ENCODE data around the gene SMC3.
"Not testable (repeated sequence)": the region's sequence is repeated elsewhere in the genome, so short reads cannot be mapped to it uniquely, and the experiment has no call there.

SMC3 gene

DNA sequence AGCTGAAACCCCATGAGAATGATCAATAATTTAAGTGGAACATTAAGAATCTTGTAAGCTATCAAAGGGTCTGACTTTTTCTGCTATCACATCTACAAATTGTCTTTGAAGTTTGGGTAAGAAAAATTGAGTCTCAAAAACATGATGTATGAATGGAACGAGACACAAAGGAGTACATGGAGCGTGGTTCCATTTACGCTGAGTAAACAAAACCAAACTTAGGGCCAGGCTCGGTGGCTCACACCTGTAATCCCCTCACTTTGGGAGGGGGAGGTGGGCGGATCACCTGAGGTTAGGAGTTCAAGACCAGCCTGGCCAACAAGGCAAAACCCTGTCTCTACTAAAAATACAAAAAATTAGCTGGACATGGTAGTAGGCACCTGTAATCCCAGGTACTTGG is 24.3 kb downstream of the SMC3 start:
- DNase-seq = no peak

DNA sequence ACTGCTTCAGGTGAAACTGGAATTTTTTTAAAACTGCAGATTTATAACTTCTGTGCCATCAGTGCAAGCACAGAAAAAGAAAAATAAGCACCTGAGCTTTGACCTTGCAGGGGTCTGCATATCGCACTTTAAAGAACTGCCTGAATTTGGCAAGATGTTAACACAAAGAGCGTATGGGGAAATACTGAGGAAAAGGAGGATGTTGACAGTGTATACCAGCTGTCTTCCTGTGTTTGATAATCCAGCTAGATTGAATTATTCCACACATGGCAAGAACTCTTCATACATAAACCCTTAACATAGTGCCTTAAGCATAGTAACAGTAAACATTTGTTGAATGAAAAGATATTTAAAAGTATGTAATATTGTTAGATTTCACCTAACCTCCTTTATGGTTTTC is 30.0 kb downstream of the SMC3 start:
- no peak for DNase-seq

DNA sequence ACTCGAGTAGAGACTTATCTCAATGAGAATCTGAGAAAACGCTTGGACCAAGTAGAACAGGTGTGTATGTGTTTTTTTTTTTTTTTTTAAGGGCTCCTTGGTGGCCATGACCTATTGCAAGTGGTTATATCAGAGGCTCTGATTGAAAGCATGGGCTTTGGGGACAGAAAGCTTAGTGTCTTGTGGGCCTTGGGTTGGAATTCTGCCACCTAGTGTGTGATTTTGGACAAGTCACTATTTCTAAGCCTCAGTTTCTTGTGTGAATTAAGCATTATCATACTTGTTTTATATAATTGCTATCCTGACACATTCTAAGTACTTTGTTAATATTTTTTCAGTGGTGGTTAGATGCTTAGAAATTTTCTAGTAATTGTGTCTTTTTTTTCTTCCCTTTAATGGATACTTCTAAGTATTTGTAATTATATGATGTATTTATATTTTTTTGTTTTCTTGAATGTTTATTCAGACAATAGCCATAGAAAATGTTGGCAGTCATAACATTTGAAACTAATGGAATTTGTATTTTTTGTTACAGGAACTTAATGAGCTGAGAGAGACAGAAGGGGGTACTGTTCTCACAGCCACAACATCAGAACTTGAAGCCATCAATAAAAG is 33.1 kb downstream of the SMC3 start:
- peak in 2 of 5 experiments; percentile 4 to 76 for DNase-seq

DNA sequence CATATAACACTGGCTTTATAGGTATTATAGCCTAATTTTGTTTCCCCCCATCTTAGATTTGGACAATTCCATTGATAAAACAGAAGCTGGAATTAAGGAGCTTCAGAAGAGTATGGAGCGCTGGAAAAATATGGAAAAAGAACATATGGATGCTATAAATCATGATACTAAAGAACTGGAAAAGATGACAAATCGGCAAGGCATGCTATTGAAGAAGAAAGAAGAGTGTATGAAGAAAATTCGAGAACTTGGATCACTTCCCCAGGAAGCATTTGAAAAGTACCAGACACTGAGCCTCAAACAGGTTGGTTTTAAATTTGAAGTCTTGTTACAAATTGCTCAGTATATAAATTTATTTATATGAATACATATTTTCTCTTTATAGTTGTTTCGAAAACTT is 34.1 kb downstream of the SMC3 start:
- no peak for DNase-seq

DNA sequence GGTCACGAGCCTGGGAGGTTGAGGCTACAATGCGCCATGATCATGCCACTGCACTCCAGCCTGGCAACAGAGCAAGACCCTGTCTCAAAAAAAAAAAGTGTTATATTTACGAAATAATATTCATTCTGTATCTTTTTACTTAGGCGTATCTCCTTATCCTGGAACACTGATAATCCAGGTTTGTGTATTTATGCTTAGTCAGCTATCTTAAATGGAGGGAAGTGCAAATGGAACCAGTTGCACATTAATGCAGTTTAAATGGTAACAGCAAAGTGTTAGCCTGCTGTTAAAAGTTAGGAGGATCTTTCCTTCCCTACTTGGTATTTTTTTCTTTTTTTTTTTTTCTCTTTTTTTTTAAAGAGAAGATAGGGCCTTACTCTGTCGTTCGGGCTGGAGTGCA is 40.6 kb downstream of the SMC3 start:
- DNase-seq = no peak

DNA sequence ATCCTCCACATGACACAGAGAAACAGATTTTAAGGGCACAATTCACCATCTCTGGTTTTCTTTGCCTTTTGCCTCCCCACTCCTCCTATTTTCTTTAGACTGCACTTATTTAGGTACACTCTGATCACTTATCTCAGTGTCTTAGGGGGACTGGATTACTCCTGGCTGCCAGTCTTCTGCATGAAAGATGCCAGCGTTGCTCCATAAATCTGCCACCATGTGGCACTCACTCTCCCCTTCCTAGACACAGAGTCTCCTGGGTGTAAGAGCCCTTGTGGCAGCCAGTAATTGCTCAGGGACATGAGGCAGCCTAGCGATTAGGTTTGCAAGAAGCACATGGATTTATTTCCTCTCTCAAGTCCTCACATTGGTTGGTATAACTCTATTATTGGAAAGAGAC is 42.1 kb downstream of the SMC3 start:
- no peak for DNase-seq

DNA sequence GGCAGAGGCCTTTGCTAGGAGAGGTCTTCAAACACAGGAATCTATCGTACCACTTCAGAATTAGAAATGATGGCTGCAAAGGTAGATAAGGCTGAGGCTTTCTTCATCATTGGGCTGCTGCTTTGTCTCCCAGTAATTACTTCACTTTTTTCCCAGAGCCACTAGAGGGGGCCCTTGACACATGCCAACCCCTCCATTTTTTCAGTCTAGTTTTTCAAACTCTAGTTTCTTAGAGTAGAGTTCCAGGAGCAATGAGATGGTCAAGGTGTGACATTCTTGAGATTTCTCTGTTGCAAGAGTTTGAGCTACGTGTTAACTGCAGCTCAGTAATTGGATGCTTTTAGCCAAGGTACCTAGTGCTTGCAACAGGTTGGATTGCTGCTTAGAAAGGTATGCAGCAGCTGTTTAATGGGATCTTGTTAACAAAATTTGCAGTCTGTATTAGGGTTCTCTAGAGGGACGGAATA is 42.8 kb downstream of the SMC3 start:
- peak in 3 of 5 experiments; percentile 19 to 66 (median 26) for DNase-seq

DNA sequence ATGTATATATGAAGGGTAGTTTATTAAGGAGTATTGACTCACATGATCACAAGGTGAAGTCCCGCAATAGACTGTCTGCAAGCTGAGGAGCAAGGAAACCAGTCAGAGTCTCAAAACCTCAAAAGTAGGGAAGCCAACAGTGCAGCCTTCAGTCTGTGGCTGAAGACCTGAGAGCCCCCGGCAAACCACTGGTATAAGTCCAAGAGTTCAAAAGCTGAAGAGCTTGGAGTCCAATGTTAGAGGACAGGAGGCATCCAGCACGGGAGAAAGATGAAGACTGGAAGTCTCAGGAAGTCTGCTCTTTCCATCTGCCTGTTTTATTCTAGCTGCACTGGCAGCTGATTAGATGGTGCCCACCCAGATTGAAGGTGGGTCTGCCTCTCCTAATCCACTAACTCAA is 43.3 kb downstream of the SMC3 start:
- DNase-seq = not testable (repeated sequence)

DNA sequence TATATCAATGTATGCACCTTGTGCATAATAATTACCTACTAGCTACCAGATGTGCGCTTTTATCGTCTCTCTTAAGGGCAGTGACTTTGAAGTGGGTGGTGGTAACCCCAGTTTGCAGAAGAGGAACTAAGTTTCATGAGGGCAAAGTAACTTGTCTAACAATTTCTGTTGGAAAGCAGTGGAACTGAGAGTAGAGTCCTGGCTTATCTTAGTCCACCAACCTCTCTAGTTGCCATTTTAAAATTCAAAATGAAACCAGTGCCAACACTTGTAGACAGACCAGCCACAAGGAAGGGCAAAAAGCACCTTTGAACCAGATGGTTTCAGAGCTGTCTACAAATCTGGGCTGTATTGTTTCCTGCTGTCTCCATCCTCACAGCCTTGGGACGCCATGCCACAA is 44.6 kb downstream of the SMC3 start:
- DNase-seq = peak in 1 of 5 experiments; percentile 45

DNA sequence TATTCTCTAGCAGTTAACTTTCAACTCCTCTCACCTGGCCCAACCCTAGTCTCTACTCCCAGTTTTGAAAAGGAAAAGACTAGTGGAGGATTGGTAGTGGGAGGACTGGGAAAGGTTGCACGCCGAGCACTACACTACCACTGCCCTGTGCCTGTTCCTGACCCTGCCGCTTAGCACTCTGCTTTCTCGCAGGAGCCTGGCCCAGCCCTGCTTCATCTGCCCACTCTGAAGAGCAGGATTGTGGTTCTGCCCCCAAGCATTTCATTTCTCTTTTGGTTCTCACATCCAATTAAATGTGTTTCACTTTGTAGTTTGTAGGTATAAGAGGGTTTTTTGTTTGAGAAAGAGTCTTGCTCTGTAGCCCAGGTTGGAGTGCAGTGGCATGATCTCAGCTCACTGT is 45.1 kb downstream of the SMC3 start:
- DNase-seq = no peak

DNA sequence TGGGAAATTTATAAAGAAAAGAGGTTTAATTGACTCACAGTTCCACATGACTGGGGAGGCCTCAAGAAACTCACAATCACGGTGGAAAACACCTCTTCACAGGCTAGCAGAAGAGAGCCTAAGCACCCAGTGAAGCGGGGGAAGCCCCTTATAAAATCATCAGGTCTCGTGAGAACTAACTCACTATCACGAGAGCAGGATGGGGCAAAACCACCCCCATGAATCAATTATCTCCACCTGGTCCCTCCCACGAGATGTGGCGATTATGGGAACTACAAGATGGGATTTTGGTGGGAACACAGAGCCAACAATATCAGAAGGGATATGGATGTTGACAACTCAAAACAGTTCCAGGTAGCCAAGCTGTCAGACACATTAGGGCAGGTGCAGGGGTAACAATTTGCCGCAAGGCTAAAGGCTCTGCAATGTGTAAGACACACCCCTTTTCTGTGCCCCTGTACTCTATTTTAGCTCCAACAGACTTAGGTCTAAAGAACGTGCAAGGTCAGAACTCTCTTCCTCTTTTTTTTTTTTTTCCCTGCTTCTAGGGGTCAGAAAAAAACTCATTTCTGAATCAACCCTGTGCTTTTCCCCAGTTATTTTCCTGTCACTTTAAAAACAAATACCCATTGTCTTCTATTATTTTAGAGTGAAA is 46.0 kb downstream of the SMC3 start:
- DNase-seq = peak in 1 of 5 experiments; percentile 43

DNA sequence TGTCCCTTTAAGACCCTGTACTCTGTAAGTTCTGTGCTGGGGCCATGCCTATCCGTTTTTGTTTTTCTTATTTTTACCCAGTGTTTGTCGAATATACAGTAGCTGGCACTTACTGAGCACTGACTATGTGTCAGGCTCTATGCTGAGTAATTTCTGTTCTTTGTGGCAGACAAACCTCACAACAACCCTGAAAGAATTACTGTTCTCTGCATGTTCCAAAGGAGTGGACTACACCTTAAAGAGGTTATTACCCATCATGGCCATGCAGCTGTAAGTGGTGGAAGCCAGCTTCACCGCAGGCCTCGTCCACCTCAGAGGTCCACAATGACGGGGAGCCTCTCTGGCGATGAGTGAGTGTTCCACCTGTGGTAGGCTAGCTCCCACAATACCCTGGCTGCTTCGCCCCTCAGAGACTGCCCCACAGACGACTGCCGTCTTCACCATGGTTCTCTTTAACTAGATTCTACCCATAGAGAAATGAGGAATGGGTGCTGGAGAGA is 46.6 kb downstream of the SMC3 start:
- DNase-seq = peak in 1 of 5 experiments; percentile 83

DNA sequence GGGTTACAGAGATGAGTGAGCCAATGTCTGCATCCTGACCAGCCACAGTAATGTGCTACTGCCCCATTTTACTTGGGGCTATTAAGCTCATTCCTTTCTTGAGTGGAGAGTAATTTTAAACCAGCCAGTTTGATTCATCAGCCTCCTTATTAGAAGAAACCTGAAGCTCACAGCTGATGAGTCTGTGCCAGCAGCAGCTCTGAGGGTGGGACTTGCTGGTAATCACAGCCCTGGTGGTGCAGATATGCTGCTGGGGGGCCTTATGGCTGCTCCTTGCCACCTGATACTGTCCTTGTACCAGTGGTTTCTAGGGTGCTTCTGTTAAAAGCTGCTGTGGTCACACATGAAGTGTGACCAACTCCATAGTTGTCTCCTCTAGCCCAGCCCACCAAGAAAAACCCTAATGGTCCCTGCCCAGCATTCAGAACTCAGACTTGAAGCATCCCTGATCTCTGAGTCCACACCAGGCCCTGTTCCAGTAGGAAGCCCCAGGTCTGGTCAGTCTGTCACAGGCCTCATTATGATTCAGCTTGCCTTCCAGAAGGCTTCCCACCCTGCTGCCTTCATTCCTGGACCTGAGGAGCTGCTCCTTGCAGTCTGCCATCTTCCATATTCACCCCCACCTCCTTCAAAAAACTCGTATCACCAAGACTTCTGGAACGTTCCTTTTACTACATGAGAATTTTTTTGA is 47.7 kb downstream of the SMC3 start:
- DNase-seq = no peak

DNA sequence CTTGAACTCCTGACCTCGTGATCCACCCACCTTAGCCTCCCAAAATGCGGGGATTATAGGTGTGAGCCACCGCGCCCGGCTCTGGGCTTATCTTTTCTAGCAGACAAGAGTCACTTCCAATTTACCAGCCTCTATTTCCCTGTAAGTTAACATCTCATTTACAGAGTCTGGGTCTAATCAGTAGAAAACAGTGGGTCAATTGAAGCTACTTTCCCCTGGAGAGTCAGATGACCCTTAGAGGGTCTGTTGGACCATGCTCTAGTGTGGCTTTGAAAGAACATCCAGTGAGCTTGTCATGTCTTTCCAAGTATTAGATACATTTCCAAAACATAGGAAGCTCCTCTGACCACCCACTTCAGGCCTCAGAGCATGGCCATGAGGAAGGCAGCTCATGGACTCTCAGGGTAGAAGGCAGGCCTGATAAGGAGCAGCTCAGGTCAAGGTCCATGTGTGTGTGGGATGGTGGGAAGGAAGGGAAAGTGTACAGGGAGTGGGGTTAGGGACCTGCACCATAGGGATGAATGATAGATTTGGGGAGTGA is 49.1 kb downstream of the SMC3 start:
- DNase-seq = no peak

DNA sequence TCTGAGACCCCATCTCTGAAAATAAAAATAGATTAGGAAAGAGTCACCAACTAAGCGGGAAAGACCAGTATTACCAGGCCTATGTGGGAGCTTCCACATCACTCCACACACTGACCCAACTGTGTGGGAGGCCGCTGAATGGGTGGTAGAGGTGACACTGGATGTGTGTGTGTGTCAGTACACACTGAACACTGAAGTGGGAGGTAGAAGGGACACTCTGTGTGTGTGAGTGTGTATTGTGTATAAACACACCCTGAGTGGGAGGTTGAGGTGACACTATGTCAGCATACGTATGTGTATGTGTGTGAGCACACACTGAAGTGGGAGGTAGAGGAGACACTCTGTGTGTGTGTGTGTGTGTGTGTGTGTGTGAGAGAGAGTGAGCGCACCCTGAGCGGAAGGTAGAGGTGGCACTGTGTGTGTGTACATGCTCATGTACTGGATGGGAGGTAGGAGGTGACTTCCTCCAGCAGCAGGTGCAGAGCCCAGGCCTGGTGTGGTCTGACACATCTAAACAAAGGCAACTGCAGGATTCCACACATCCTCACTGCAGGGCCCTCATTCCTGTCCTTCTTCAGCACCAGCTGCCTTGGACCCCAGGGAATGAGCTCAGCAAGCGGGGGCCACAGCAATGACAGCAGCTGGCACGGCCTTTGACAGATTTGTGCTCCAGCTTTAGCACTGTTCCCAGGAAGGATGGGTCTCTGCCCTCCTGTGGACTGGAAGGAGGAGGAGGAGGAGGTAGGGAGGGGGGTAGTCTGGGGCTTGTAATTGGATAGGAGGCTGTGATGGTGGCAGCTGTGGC is 50.1 kb downstream of the SMC3 start:
- DNase-seq = peak in 1 of 5 experiments; percentile 39

DNA sequence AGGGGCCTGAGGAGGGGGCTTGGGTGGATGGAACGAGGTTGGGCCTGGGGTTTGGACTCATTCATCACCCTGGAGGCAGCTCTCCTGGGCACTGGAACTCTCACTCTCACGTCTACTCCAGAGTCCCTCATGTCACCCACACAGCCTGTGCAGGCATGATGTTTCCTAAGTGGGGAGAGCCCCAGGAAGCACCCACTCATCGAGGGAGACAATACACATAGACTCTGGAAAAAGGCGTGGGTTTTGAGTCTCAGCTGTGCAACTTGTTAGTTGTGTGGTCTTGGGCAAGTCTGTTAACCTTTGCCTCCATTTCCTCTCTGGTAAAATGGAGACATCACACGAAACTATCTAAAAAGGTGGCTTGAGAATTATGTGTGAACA is 50.7 kb downstream of the SMC3 start:
- peak in 2 of 5 experiments; percentile 17 to 34 for DNase-seq

DNA sequence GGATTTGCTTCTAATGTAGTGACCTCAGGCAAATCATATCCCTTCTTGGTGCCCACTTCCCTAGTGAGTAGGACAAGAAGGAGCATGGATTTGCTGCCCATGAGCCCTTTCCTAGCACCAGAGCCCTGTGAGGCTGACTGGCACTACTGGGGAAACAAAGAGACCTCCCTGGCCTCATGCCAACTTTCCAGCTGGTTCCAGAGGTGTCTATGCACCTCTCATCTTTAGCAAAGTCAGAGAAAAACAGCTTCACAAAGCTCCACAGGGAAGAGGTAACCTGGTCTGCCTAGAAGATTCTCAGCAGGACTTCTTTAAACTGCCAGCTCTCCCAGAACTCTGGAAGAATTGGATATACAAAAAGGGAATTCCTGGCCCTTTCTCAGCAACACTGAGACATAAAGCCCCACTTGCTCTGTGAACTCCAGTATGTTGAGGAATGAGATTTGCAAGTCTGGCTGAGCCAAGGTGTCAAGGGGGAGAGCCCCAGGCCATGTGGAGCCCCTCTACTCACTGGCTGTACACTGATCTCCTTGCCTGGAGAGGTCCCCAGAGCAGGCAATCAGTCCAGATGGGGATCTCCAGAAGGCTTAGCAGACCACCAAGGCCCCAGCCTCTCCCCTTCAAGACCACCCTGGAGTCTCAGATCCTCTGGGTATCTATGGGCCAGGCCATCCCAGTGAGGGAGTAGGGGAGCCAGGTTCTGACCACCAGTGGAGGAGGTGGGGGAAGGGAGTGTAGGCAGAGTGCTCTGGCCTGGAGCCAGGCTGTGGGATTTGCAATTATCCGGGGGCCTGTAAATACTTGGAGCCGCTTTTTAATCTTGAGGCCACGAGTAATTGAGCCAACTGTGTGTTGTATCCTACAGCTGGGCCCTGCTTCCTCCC is 52.3 kb downstream of the SMC3 start:
- no peak for DNase-seq

DNA sequence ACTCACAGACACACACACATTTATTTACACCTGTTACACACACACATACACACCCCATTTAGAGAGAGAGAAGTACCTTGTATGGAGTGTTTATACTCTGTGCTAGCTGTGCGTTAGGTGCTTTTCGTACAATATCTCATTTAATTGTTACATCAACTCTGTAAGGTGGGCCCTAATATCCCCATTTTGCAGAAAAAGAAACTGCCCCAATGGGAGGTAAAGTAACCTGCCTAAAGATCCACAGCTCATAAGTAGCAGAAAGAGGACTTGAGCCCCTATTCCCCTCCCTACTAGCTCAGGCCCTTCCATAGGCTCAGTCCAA is 52.9 kb downstream of the SMC3 start:
- no peak for DNase-seq

DNA sequence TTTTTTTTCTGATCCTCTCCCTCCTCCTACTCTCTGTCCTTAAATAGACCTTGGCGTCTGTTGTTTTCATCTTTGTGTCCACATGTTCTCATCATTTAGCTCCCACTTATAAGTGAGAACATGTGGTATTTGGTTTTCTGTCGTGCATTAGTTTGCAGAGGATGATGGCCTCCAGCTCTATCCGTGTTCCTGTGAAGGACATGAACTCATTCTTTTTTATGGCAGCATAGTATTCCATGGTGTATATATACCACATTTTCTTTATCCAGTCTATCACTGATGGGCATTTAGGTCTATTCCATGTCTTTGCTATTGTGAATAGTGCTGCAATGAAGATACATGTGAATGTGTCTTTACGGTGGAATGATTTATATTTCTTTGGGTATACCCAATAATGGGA is 55.8 kb downstream of the SMC3 start:
- not testable (repeated sequence) for DNase-seq

DNA sequence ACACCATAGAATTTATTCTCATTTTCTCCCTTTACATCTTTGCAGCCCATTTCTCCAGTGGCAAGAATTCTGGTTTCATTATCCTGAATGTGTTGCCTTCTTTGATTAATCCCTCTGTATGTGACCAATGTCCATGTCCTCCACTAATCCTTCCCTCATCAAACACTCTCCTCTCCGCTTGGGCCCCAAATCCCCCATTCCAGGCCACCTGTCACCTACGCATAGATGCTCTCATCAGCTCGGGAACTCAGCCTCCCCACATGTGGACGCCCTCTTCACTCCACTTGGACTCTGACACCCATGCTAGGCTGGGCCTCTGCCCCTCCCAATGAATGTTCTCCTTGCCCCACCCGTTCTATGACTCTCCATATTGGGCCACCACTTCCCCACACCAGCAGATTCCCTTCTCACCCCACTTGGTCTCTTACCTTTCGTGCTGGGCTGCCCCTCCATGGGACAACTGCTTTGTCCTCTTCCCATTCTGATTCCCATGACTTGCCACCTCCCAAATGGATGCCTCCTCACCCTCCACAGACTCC is 57.9 kb downstream of the SMC3 start:
- DNase-seq = no peak

Measured in T-helper 2 cell (primary cell).